Liver (tissue), 9 donors: ENCODE results near the gene CLEC1B. TPM values are rescaled to one million over a fixed set of nuclear protein-coding genes. Genes with fewer than 3 reads are reported as not detected.

Experiments
- DNase-seq: peaks from one replicate; pipeline ENCODE4 v3.0.0-alpha.2; 2017; ENCODE audit warnings: low spot score
- H3K27ac ChIP-seq, 2 donors: one replicate each; pipeline ENCODE4 v1.7.0; 2013; ENCODE audit warnings: inconsistent platforms in 2 of 2, low read length in 2 of 2, control low read depth in 1 of 2, low read depth in 1 of 2, mild to moderate bottlenecking in 1 of 2
- H3K27me3 ChIP-seq, 4 donors: one replicate each; pipeline versions ENCODE4 v1.6.1 to v1.7.0; 2013; ENCODE audit warnings: low read length in 3 of 4, inconsistent platforms in 1 of 4, mild to moderate bottlenecking in 1 of 4, moderate library complexity in 1 of 4; ENCODE audit not compliant: control insufficient read depth in 4 of 4, insufficient read depth in 4 of 4
- H3K36me3 ChIP-seq, 4 donors: one replicate each; pipeline versions ENCODE4 v1.6.1 to v1.7.0; 2013; ENCODE audit warnings: low read length in 3 of 4, mild to moderate bottlenecking in 3 of 4, low read depth in 1 of 4, moderate library complexity in 1 of 4; ENCODE audit not compliant: control insufficient read depth in 4 of 4, insufficient read depth in 3 of 4
- H3K4me1 ChIP-seq, 4 donors: one replicate each; pipeline versions ENCODE4 v1.6.1 to v1.7.0; 2013; ENCODE audit warnings: low read length in 3 of 4, mild to moderate bottlenecking in 3 of 4, moderate library complexity in 1 of 4; ENCODE audit not compliant: control insufficient read depth in 4 of 4, insufficient read depth in 4 of 4
- H3K4me3 ChIP-seq, 3 donors: one replicate each; pipeline versions ENCODE4 v1.6.1 to v1.7.0; 2013; ENCODE audit warnings: low read length in 3 of 3, control low read depth in 1 of 3, low read depth in 1 of 3, mild to moderate bottlenecking in 1 of 3
- H3K9ac ChIP-seq, 2 donors: one replicate each; pipeline ENCODE4 v1.7.0; 2013; ENCODE audit warnings: low read length in 2 of 2, mild to moderate bottlenecking in 2 of 2, moderate library complexity in 2 of 2, control low read depth in 1 of 2, low read depth in 1 of 2
- H3K9me3 ChIP-seq, 4 donors: one replicate each; pipeline versions ENCODE4 v1.6.1 to v1.7.0; 2013; ENCODE audit warnings: low read length in 3 of 4; ENCODE audit not compliant: control insufficient read depth in 4 of 4
- EGR1 ChIP-seq, 2 donors: IDR thresholded peaks; 2 replicates each; pipeline ENCODE4 v1.6.1; 2016 to 2018; ENCODE audit warnings: antibody characterized with exemption in 2 of 2, low read depth in 2 of 2
- FOXA1 ChIP-seq: IDR thresholded peaks from 2 replicates; pipeline ENCODE4 v1.6.1; 2016; ENCODE audit warnings: antibody characterized with exemption
- GABPA ChIP-seq, 2 donors: IDR thresholded peaks in 1 of 2; conservative IDR thresholded peaks in 1 of 2; 2 replicates each; pipeline ENCODE4 v1.6.1; 2016; ENCODE audit warnings: antibody characterized with exemption in 2 of 2, mild to moderate bottlenecking in 1 of 2, moderate library complexity in 1 of 2
- HNF4A ChIP-seq, 2 donors: conservative IDR thresholded peaks; 2 replicates each; pipeline ENCODE4 v1.6.1; 2016; ENCODE audit warnings: antibody characterized with exemption in 2 of 2, mild to moderate bottlenecking in 2 of 2
- JUND ChIP-seq, 2 donors: IDR thresholded peaks; 2 replicates each; pipeline ENCODE4 v1.6.1; 2016; ENCODE audit warnings: antibody characterized with exemption in 2 of 2
- NR2F2 ChIP-seq: IDR thresholded peaks from 2 replicates; pipeline ENCODE4 v1.6.1; 2016; ENCODE audit warnings: antibody characterized with exemption
- RAD21 ChIP-seq, 2 donors: IDR thresholded peaks; 2 replicates each; pipeline ENCODE4 v1.6.1; 2016; ENCODE audit warnings: antibody characterized with exemption in 2 of 2, mild to moderate bottlenecking in 2 of 2
- SP1 ChIP-seq: IDR thresholded peaks from 2 replicates; pipeline ENCODE4 v1.6.1; 2018; ENCODE audit warnings: antibody characterized with exemption, mild to moderate bottlenecking
- TAF1 ChIP-seq: conservative IDR thresholded peaks from 2 replicates; pipeline ENCODE4 v1.6.1; 2016; ENCODE audit warnings: antibody characterized with exemption, mild to moderate bottlenecking
- WGBS: extraction: QIAGEN DNeasy Blood & Tissue Kit; methylation state at CpG from one replicate; pipeline ENCODE4 v1.1.7; 2013; 5-methylcytosine and 5-hydroxymethylcytosine counted together
- polyA plus RNA-seq, 2 donors: library from polyadenylated mRNA; stranded (reverse) in 1 of 2; unstranded in 1 of 2; fragments of 200-250 nt in 1 of 2; fragments of >200 nt in 1 of 2; fragmentation: Nextera tagmentation in 1 of 2; extraction: Ambion mirVana in 1 of 2; gene quantifications; one replicate each; pipeline versions ENCODE4 v1.2.1 to v1.2.3, GENCODE V29; 2013 to 2015
- total RNA-seq, 2 donors: library from RNA; depleted of rRNA; stranded (reverse); fragments of >200 nt; gene quantifications; one replicate each; pipeline ENCODE4 v1.2.3, GENCODE V29; 2014
- TF ChIP-seq, protein P1 (sequence below): IDR thresholded peaks from 2 replicates; pipeline ENCODE4 v1.6.1; 2016; ENCODE audit warnings: antibody characterized with exemption
- TF ChIP-seq, protein P2 (sequence below): fragments of 150-350 bp; IDR thresholded peaks from 2 replicates; pipeline ENCODE4 v1.5.1; 2017; ENCODE audit warnings: improper control_type of control experiment, low read depth, low read length; ENCODE audit not compliant: missing input control
- TF ChIP-seq, protein P3 (sequence below): IDR thresholded peaks from 2 replicates; pipeline ENCODE4 v1.6.1; 2016; ENCODE audit warnings: antibody characterized with exemption, mild to moderate bottlenecking
- TF ChIP-seq, protein P4 (sequence below): IDR thresholded peaks from 2 replicates; pipeline ENCODE4 v1.6.1; 2016; ENCODE audit warnings: antibody characterized with exemption
- TF ChIP-seq, protein P5 (sequence below): IDR thresholded peaks from 2 replicates; pipeline ENCODE4 v1.6.1; 2016; ENCODE audit warnings: antibody characterized with exemption
- donor health status: healthy.
- donor health status: healthy.
- donor health status: healthy.
- donor health status: healthy.
- donor health status: healthy.

The CLEC1B gene
- total and polyA plus RNA-seq, 4 donors: 28.0 to 36.4 (median 31.5) TPM

DNA sequence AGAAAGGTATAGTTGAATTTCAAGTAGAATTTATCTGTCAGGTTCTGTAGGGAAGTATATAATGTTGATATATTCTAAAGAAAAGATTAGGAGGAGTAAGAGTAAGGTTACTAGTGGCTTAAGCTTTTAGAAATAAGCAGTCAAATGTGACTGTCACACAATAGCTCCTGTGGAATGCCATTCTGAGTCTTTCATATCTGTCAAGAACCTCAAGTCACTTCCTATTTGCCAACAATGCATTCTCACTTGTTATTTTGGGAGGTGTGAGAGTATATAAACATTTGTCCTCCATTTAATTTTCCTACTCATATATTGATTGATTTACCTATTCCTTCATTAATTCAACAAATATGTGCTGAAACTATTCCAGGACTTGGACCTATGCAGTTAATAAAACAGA, 43.2 kb upstream of the CLEC1B start:
- Histone ChIP-seq H3K27me3 (no peaks in the 10 kb centered on the region), H3K9ac (no peak overlapping the region), H3K4me3 (no peak overlapping the region), H3K9me3 (no peaks in the 10 kb centered on the region), H3K36me3 (no peaks in the 10 kb centered on the region), H3K27ac (no peak overlapping the region), H3K4me1 (no peaks in the 10 kb centered on the region)
- no peak for TF ChIP-seq RAD21 (IDR thresholded peaks at IDR 0.05)
- TF ChIP-seq, protein P1, sequence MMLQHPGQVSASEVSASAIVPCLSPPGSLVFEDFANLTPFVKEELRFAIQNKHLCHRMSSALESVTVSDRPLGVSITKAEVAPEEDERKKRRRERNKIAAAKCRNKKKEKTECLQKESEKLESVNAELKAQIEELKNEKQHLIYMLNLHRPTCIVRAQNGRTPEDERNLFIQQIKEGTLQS: no peak
- TF ChIP-seq, protein P2, sequence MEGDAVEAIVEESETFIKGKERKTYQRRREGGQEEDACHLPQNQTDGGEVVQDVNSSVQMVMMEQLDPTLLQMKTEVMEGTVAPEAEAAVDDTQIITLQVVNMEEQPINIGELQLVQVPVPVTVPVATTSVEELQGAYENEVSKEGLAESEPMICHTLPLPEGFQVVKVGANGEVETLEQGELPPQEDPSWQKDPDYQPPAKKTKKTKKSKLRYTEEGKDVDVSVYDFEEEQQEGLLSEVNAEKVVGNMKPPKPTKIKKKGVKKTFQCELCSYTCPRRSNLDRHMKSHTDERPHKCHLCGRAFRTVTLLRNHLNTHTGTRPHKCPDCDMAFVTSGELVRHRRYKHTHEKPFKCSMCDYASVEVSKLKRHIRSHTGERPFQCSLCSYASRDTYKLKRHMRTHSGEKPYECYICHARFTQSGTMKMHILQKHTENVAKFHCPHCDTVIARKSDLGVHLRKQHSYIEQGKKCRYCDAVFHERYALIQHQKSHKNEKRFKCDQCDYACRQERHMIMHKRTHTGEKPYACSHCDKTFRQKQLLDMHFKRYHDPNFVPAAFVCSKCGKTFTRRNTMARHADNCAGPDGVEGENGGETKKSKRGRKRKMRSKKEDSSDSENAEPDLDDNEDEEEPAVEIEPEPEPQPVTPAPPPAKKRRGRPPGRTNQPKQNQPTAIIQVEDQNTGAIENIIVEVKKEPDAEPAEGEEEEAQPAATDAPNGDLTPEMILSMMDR: no peak
- TF ChIP-seq TAF1: no peak
- TF ChIP-seq EGR1 (IDR thresholded peaks at IDR 0.05; ENCODE audit: low read depth in 2 of 2): no peak
- TF ChIP-seq FOXA1: no peak
- TF ChIP-seq GABPA (IDR thresholded peaks at IDR 0.05 in 1 of 2, conservative IDR thresholded peaks at IDR 0.05 in 1 of 2): no peak
- no peak for DNase-seq

DNA sequence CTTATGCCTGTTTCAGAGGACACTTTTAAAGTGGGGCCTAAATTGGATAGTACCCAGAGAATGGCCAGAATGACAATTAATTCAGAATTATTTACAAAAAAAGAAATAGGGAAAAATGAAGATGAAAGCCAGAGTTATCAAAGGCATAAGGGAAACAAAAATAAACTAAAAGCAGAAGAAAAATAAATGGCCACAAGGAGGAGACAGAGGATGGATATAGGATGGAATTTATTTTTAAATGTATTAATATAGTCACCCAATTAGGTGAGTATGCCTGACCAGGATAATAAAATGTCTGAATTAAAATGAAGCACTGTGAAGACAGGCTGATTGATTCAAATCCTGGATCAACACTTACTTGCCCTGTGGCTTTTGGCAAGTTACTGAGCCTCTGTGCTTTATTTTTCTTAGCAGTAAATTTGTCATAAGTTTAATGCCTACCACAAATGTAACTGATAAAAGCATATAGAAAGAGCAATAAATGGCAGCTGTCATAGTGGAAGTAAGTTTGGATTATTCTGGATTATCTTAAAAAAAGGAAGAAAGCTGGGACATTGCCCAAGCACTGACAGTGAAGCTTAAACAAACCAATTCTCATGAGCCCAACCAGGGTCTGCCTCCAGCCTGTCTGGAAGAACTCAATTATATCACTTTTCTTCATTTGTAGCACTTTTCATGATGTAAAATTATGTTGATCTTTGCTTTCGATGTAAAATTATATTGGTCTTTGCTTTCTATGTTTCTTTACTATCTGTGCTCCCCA, 35.0 kb upstream of the CLEC1B start:
- no peaks in the 10 kb centered on the region for H3K4me1 ChIP-seq
- no peak overlapping the region for H3K27ac ChIP-seq
- WGBS: 81% methylated on average over 1 of the region's 1 CpG
- H3K27me3 ChIP-seq: no peaks in the 10 kb centered on the region
- H3K4me3 ChIP-seq: no peak overlapping the region
- H3K36me3 ChIP-seq: no peaks in the 10 kb centered on the region
- H3K9ac ChIP-seq: no peak overlapping the region
- no peak for DNase-seq
- TF ChIP-seq GABPA (IDR thresholded peaks at IDR 0.05 in 1 of 2, conservative IDR thresholded peaks at IDR 0.05 in 1 of 2): no peak
- TF ChIP-seq RAD21 (IDR thresholded peaks at IDR 0.05): peak; percentile 89 to 91
- TF ChIP-seq, protein P2: peak; percentile 53
- H3K9me3 ChIP-seq: no peaks in the 10 kb centered on the region

DNA sequence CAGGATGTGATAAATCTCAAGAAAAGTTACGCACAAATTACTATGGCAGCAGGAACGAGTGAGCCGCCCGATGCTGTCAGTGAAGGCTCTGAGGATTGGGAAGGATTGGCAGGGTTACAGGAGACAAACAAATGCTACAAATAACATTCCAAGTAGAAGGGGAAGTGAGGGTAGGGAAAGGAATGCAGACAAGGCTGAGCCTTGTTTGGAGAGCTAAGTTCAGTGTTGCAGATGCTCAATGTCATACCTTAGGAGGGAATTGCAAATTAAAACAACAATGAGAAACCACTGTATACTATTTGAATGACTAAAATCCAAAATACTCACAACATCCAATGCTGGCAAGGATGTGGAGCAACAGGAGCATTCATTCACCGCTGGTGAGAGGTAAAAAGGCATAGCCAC, 32.9 kb upstream of the CLEC1B start:
- no peaks in the 10 kb centered on the region for H3K4me1 ChIP-seq
- H3K9me3 ChIP-seq: no peaks in the 10 kb centered on the region
- H3K27me3 ChIP-seq: no peaks in the 10 kb centered on the region
- no peak overlapping the region for H3K4me3 ChIP-seq
- H3K9ac ChIP-seq: no peak overlapping the region
- whole genome bisulfite sequencing: 78% methylated on average over 5 of the region's 5 CpGs
- no peak overlapping the region for H3K27ac ChIP-seq
- H3K36me3 ChIP-seq: no peaks in the 10 kb centered on the region
- TF ChIP-seq HNF4A (conservative IDR thresholded peaks at IDR 0.05) (no peak), FOXA1 (no peak), SP1 (no peak), EGR1 (IDR thresholded peaks at IDR 0.05; ENCODE audit: low read depth in 2 of 2) (no peak), JUND (IDR thresholded peaks at IDR 0.05) (no peak), RAD21 (IDR thresholded peaks at IDR 0.05) (no peak), NR2F2 (no peak)
- TF ChIP-seq, protein P3, sequence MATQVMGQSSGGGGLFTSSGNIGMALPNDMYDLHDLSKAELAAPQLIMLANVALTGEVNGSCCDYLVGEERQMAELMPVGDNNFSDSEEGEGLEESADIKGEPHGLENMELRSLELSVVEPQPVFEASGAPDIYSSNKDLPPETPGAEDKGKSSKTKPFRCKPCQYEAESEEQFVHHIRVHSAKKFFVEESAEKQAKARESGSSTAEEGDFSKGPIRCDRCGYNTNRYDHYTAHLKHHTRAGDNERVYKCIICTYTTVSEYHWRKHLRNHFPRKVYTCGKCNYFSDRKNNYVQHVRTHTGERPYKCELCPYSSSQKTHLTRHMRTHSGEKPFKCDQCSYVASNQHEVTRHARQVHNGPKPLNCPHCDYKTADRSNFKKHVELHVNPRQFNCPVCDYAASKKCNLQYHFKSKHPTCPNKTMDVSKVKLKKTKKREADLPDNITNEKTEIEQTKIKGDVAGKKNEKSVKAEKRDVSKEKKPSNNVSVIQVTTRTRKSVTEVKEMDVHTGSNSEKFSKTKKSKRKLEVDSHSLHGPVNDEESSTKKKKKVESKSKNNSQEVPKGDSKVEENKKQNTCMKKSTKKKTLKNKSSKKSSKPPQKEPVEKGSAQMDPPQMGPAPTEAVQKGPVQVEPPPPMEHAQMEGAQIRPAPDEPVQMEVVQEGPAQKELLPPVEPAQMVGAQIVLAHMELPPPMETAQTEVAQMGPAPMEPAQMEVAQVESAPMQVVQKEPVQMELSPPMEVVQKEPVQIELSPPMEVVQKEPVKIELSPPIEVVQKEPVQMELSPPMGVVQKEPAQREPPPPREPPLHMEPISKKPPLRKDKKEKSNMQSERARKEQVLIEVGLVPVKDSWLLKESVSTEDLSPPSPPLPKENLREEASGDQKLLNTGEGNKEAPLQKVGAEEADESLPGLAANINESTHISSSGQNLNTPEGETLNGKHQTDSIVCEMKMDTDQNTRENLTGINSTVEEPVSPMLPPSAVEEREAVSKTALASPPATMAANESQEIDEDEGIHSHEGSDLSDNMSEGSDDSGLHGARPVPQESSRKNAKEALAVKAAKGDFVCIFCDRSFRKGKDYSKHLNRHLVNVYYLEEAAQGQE: no peak
- TF ChIP-seq, protein P4, sequence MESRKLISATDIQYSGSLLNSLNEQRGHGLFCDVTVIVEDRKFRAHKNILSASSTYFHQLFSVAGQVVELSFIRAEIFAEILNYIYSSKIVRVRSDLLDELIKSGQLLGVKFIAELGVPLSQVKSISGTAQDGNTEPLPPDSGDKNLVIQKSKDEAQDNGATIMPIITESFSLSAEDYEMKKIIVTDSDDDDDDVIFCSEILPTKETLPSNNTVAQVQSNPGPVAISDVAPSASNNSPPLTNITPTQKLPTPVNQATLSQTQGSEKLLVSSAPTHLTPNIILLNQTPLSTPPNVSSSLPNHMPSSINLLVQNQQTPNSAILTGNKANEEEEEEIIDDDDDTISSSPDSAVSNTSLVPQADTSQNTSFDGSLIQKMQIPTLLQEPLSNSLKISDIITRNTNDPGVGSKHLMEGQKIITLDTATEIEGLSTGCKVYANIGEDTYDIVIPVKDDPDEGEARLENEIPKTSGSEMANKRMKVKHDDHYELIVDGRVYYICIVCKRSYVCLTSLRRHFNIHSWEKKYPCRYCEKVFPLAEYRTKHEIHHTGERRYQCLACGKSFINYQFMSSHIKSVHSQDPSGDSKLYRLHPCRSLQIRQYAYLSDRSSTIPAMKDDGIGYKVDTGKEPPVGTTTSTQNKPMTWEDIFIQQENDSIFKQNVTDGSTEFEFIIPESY: no peak
- TF ChIP-seq, protein P5, sequence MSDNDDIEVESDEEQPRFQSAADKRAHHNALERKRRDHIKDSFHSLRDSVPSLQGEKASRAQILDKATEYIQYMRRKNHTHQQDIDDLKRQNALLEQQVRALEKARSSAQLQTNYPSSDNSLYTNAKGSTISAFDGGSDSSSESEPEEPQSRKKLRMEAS: no peak
- DNase-seq: no peak
